GM12875 (cell line): ENCODE results near the gene BAMBI.

Experiments
- H3K4me3 ChIP-seq: one replicate; pipeline ENCODE4 v1.5.1; 2011; ENCODE audit warnings: low read depth, low read length, control low read depth
- CTCF ChIP-seq: IDR thresholded peaks from 2 replicates; pipeline ENCODE4 v1.5.1; 2011; ENCODE audit warnings: low read depth, mild to moderate bottlenecking, control low read depth, inconsistent platforms, low read length, moderate library complexity, borderline replicate concordance; ENCODE audit not compliant: insufficient read depth

BAMBI gene

GRCh38 chr10:28676968-28677887 lies at the start of gene BAMBI:
BAMBI (plus strand) TSS chr10:28677521; CDS start chr10:28677898, 377 bp downstream.
- TF ChIP-seq CTCF: peak; percentile 82
- peak within 1 kb of the TSS; percentile 50 for H3K4me3 ChIP-seq

- no peak overlapping the region for H3K4me3 ChIP-seq
- TF ChIP-seq CTCF: peak; percentile 88
Measured at GRCh38 chr10:28628184-28628893, 49.0 kb upstream of the BAMBI start.

- no peak overlapping the region for H3K4me3 ChIP-seq
- no peak for TF ChIP-seq CTCF
Measured at GRCh38 chr10:28631896-28632583, 45.3 kb upstream of the BAMBI start.

GRCh38 chr10:28632584-28632945 lies 44.8 kb upstream of the BAMBI start:
- no peak for TF ChIP-seq CTCF

GRCh38 chr10:28633750-28634149 lies 43.6 kb upstream of the BAMBI start:
- no peak for TF ChIP-seq CTCF
- H3K4me3 ChIP-seq: no peak overlapping the region

More at GRCh38 chr10:28632584-28632945, 44.8 kb upstream of the BAMBI start:
- no peak overlapping the region for H3K4me3 ChIP-seq

- TF ChIP-seq CTCF: no peak
- no peak overlapping the region for H3K4me3 ChIP-seq
Measured at GRCh38 chr10:28637346-28637745, 40.0 kb upstream of the BAMBI start.
